Measurements from ENCODE around the gene HTD2.
A peak's percentile ranks its signal among the peaks of the same experiment; 100 is the strongest.

Gene HTD2

DNA sequence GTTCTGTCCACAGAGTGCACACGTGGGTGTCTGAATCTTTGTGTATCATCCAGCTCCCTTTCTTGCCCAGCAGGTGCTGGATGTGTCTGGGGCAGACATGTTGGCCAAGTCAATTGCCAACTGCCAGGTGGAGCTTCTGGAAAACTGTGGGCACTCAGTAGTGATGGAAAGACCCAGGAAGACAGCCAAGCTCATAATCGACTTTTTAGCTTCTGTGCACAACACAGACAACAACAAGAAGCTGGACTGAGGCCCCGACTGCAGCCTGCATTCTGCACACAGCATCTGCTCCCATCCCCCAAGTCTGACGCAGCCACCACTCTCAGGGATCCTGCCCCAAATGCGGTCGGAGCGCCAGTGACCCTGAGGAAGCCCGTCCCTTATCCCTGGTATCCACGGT, 12.8 kb upstream of the HTD2 start:
- no peak for DNase-seq

DNA sequence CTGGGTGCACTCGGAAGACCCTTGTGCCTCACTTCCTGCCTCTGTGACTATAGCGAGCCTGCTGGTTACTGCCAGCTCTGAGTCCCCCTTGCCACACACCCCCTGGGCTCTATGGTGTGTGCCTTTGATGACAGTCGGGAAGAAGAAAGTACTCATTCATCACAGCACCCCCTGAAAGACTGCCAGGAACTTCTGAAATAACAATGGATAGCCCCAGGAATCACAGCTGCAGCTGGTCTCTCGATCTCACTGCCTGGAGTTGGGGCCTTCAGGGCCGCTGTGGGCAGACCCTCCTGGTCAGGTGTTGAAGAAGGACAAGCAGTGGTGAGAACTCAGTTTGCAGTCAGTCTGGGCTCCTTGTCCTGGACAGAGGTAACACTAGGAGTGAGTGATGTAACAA, 10.1 kb upstream of the HTD2 start:
- DNase-seq = no peak

DNA sequence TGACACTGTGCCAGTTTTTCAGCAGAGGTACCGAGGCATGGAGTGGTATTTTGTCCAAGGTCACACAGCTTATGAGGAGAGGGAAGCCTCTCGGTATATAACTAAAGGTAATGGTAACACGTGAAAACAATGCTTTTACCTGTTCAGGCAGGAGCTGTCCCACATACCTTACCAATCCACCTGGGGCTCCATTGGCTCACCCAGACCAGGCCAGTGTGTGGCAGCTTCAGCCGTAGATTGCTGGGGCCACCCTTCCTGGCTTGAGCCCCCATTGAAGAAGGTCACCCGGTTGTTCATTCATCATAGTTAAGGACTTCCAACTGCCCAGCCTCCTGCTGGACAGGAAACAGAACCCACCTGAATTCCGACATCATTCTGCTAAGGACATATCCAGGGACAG, 9.5 kb upstream of the HTD2 start:
- no peak for DNase-seq

DNA sequence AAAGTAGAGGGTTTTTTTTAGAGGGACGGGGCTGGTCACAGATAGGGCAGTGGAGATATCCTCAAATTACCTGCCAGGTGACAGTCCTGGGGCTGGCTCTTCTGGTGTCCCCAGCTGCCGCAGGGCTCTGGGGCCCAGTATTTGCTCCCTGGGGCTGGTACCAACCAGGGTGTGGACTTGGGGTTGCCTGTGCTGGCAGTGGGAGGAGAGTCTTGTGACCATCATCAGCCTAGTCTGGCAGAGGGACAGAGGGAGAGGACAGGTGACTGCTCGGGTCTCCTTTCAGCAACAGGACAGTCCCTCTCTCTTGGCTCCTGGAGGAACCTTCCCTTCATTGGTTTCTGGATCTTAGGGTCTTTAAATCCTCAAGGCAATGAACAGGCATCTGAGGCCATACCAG, 8.1 kb upstream of the HTD2 start:
- DNase-seq = no peak

DNA sequence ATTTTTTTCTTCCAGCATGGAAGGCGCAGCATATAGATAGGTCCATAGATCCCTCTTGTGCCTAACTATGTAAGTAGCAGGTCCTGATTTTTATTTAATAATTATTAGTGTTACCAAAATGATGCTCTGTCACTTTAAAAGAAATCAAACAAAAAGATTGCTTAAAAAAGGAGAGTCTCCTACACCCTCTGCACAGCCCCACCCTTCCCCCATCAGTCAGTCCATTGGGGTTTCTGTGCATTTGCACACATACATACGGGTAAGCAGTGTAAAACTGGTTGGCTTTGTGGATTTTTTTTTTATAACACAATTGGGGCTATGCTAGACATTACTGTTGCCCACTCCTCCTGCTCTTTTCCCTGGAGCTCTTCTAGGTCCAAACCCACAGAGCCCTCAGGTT, 7.2 kb upstream of the HTD2 start:
- no peak for DNase-seq

DNA sequence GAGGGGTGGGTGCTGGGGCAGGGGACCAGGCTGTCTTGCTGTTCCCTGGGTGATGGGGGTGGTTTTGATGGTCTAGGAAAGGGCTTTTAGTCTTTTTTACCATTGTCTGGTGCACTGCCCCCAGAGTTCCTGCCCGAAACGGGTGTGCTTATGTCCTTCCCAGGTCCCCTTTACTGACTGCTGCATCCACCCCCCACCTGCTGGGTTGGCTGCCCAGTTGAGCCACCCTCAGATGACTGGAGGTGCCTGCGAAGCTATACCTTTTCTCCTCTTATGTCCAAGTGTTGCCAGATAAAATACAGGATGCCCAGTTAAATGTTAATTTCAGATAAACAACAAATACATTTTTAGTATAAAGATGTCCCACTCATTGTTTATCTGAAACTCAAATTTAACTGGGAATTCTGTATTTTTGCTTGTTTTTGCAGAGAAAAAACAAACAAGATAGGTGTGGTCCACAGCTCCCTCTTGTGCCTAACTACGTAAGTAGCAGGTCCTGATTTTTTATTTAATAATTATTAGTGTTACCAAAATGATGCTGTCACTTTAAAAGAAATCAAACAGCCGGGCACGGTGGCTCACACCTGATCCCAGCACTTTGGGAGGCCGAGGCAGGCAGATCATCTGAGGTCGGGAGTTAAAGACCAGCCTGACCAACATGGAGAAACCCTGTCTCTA, 6.3 kb upstream of the HTD2 start:
- peak in 1 of 2 donors; percentile 24 for DNase-seq

DNA sequence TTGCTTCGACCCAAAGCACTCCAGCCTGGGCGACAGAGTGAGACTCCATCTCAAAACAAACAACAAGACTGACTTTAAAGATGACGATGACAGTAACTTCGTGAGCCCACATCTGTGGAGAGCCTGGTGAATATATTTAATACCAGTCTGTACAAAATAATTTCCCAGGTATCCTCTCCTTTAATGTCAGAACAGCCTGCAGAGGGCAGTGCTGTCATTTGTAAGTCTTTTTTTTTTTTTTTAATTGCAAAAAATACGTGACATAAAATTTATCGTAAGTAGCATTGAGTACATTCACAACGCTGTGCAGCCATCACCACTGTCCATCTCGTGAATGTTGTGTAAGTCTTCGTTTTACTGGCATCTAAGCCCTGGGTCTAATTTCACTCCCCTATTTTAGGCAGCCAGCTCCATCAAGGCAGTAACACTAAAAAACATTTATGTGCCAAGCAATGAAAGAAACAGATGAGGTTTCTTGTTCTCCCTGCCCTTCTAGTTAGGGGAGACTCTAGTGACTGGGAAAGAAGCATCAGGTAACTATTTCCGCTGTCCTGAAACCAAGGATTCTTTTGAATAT, 1.4 kb downstream of the HTD2 start:
- DNase-seq = peak; percentile 69 to 79

DNA sequence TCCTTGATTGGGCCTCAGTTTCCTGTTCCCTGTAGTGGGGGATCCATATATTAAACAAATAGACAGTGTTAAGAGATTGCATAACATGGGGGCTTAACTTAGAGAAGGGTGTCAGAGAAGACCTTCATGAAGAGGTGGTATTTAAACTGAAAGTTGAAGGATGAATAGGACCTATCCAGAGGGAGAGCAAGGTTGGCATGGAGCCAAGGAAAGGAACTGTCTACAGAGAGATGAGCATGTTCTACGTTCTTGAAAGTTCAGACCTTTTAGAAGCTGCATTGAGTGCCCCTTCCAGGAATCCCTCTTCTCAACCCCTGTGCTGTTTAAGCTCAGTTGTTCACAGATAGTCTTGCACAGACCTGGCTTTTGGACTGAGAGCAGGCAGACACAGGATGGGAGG, 2.4 kb downstream of the HTD2 start:
- no peak for DNase-seq

DNA sequence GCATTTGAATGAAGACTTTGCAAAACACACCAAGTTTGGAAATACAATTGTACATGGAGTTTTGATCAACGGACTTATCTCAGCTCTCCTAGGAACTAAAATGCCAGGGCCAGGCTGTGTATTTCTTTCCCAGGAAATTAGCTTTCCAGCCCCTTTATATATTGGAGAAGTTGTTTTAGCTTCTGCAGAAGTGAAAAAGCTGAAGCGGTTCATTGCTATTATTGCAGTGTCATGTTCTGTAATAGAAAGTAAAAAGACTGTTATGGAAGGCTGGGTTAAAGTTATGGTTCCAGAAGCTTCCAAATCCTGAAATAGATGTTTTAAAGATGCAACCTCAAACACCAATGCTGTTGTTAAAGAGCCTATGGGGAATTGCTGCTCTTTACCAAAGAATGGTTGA, 11.5 kb downstream of the HTD2 start:
- DNase-seq = no peak

DNA sequence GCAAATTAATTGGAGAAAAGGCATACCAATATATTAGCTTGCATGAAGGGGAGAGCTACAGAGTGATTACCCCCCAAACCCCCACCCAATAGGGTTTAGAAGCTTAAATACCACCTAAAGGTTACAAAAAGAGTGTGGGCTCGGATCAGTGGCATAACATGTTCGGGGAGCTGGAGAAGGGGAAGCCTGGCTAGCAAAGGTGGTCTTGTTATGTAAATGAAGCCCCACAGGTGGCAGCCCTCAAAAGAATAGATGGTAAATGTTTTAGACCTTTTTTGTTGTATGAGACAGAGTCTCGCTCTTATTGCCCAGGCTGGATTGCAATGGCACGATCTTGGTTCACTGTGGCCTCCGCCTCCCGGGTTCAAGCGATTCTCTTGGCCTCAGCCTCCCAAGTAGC, 15.5 kb downstream of the HTD2 start:
- no peak for DNase-seq

DNA sequence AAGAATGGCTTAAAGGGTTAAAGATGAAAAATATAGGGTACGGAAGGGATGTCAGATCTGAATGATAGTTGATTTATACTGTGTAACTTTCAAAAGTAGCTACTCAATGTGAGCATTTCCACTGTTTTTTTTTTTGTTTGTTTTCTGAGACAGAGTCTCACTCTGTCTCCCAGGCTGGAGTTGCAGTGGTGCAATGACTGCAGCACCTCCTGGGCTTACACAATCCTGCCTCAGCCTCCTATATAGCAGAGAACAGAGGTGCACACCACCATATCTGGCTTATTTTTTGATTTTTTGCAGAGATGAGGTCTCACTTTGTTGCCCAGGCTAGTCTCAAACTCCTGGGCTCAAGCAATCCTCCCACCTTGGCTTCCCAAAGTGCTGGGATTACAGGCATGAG, 16.5 kb downstream of the HTD2 start:
- no peak for DNase-seq

DNA sequence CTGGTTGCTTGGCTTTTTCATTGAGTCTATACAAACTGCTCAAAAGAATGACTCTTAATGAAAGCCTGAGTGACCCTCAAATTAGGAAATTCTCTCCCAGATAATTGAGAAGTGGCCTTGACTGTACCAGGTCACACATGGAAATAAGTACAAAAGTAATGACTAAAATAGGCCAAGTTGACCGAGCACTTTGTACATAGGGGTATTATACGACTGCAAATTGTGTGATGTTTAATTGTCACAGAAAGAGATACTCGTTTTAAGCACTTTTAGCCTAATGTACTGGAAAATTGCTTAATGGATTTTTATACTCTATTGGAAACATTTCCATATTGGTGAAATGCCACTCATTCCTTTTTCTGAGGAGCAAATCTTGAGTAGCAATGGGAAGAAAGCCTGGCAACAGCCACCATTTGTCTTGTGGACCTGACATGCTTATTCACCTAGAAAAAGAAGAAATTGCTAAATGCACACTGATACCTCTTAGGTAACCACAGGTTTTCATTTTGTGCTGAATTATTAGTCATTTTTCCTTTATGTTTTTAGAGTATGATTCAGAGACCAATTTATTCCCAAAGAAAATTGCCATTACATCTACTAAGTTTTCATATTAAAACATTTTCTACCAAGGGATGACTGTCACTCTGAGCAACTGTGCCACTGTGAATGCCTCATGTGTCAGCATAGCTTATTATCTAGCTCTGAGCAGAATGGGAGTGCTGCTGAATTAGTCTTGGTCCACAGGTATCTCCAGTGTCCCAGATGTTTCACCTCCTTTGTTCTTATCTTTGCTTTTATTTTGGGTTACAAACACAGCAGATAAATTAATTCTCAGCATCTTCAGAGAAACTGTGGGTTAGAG, 17.4 kb downstream of the HTD2 start:
- DNase-seq = no peak

DNA sequence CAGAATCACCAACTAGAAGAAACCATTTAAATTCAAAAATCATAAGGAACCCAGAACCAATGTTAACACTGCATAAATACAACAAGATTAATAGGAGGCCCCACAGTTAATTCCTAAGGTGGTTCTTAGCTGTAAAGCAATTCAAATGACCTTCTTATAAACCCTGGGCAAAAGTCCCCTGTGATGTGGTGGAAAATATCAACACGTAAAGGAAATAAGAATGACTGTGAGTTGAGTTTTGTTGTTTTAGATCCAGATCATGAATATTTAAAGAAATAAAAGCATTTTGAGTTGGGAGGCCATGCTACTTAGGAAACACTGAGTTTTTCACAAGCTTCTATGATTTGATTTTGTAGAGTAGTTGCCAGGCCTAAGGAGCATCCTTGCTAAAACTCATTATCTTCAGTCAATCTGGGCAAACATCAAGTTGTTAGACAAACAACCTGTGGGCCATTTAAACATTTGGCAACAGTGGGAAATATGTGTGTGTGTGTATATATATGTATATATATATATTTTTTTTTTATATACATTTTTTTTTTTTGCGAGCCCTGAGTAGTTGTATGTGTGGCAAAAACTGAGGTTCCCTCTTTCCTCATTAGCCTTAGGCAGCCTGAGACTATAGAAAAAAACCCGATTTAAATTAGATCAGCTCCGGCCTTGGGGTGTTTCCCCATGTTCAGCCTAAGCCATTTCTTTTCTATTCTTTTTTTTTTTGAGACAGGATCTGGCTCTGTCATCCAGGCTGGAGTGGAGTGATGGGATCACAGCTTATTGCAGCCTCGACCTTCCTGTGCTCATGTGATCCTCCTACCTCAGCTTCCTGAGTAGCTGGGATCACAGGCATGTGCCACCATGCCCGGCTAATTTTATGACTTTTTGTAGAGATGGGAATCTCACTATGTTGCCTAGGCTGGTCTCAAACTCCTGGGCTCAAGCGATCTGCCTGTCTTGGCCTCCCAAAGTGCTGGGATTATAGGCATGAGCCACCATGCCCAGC, 18.4 kb downstream of the HTD2 start:
- peak in 1 of 2 donors; percentile 25 for DNase-seq

DNA sequence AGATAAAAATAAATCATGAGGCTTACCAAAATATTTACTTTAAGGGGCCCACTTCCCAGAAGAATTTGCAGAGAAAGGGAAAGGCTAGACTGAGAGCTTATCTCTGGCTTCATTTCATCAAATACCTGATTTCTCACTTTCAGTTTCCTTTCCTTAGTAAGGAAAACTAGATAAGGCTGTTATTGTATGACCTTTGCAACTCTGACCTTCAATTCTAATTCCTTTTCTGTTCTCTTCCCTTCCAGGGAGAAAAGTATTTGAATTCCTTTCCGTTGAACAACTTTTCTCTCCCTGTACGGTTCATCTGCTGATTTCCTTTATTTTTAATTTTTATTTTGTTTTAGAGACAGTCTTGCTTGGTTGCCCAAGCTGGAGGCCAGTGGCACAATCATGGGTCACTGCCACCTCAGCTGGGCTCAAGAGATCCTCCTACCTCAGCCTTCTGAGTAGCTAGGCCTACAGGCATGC, 19.2 kb downstream of the HTD2 start:
- DNase-seq = no peak

DNA sequence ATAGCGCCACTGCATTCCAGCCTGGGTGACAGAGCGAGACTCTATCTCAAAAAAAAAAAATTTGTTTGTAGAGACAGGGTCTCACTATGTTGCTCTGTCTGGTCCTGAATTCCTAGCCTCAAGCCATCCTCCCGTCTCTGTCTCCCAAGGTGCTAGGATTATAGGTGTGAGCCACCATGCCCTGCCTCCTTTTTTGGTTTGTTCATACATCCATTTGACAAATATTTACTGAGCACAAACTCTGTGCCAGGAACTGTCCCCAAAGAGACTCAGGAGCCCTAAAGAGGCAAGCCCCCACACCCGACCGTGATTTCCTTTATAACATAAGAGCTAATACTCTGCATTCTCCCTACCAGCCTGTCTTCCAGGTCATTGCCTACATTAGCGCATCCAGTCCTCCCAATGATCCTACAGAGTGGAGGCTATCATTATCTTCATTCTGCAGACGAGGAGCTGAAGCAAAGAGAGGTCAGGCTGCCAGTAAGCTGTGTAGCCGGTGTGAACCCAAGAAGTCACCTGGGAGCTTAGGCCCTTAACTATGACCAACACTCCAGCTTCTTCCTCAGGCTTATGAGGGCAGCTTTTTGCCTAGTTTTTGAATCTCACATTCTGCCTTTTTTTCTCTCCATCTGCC, 20.1 kb downstream of the HTD2 start:
- no peak for DNase-seq

DNA sequence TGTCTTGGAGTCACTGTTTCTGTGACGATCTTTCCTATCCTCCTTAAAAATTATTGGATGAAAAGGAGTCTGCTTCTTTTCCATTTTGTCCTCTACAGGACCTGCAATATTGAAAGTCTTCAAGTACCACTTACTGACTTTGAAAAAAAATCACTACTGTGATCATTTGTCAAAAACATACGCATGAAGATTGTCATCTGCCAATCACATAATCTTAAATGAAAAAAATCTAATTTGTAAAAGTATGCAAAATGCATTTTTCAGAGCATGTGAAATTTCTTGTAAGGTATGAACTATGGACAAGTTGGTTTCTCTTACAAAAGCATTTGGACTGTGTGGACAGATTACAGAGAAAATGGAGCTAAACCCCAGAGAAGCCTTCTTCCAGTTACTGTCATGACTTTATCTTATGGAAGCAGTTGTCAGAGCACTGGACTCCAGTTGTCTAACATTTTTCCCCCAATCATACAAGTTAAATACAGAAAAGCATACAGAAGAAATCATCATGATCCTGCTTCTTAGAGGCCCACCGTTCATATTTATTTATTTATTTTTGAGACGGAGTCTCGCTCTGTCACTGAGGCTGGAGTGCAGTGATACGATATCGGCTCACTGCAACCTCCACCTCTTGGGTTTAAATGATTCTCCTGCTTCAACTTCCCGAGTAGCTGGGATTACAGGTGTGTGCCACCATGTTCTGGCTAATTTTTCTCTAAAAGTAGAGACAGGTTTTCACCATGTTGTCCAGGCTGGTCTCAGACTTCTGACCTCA, 23.0 kb downstream of the HTD2 start:
- no peak for DNase-seq

DNA sequence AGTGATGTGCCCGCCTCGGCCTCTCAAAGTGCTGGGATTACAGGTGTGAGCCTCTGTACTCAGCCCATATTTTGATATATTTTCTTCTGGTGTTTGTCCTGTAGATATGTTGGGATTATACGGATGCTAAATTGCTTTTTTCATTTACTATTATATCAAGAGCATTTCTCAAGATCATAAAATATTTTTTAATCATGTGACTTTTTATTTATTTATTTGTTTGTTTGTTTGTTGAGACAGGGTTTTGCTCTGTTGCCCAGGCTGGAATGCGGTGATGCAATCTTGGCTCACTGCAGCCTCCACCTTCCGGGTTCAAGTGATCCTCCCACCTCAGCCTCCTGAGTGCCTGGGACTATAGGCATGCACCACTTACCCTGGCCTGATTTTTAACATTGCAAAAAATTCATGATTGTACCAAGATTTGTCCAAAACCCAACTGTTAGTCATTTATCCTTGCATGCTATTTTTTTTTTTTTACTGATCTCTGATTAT, 23.6 kb downstream of the HTD2 start:
- DNase-seq = no peak

DNA sequence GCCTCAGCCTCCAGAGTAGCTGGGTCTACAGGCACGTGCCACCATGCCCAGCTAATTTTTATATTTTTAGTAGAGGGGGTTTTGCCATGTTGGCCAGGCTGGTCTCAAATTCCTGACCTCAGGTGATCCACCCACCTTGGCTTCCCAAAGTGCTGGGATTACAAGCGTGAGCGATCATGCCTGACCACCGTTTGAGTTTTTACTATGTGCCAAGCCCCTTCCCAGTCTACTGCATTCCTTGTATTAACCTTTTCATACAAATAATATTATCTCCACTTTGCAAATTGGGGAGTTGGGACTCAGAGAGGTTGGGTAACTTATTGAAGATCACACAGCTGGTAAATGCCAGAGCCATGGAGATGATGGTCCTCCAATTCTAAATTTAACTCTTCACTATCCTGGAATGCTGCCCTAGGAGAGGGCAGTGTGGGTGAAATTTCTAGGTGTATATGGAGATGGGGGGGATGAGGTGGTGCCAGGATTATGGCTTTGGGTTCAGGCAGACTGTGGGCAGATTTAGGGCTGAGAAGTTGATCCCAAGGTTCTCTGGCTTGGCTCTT, 25.4 kb downstream of the HTD2 start:
- no peak for DNase-seq

DNA sequence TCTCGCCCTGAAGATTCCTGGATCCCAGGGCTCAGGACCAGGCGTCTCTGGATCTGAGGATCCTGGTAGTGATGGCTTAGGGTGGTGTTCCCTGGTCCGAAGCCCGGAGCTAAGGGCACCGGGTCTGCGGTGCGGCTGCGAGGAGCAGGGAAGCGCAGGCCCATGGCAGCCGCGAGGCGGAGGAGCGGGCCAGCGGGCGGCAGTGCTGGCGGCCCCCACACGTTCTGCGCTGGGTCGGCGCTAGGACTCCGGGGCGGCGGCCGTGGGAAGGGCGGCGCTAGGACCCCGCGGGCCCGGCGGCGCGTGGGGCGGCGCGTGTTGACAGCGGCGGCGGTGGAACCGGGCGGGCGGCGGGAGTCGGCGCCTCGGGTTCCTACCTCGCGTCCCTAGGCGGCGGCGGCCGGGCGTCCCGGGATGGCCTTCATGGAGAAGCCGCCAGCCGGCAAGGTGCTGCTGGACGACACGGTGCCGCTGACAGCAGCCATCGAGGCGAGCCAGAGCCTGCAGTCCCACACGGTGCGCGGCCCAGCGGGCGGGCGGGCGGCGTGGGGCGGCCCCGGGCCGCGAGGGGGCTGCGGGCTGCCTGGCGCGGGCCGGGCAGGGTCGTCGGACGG, 26.4 kb downstream of the HTD2 start, which contains the start of gene PXK:
PXK (plus strand) TSS at position 318 of the 614 bp plus-strand sequence; CDS start at position 415, 97 bp downstream.
- peak; percentile 75 to 85 for DNase-seq
